SK-N-SH (cell line): ENCODE measurements around the gene KDM4C. TPM values are rescaled to one million over a fixed set of nuclear protein-coding genes. Genes with fewer than 3 reads are reported as not detected.

ENCODE experiments used
- CTCF ChIA-PET: fragments of 300-600, 350-600 bp; formaldehyde crosslinking; extraction: SDS; loops from one replicate; lab custom pipeline; 2021; lab: Yijun Ruan, JAX
- POLR2A ChIA-PET: fragments of 350-600 bp; sonication (Branson Sonifier 250); formaldehyde crosslinking; extraction: SDS; loops from one replicate; lab custom pipeline; 2020; ENCODE audit warnings: antibody characterized with exemption, inconsistent platforms; lab: Yijun Ruan, JAX
- DNase-seq: peaks from one replicate; pipeline ENCODE4 v3.0.0; 2012
- H2AFZ ChIP-seq: fragments of 200-600 bp; sonication (generic); 2 replicates; pipeline ENCODE4 v1.8.1; 2016; ENCODE audit warnings: antibody characterized with exemption, mild to moderate bottlenecking, low read depth
- H3F3A ChIP-seq: fragments of 200-600 bp; sonication (generic); replicated peaks from 2 replicates; pipeline ENCODE3; 2016; ENCODE audit warnings: antibody characterized with exemption, mild to moderate bottlenecking; ENCODE audit not compliant: insufficient read depth
- H3K27ac ChIP-seq, 2 experiments: fragments of 200-500 bp in 1 of 2; fragments of 200-600 bp in 1 of 2; sonication (Bioruptor generic) in 1 of 2; sonication (generic), shearing (Covaris generic) in 1 of 2; 2 replicates each; pipeline versions ENCODE4 v1.5.1 to v1.6.1; 2014 to 2016; ENCODE audit warnings: low read depth in 2 of 2, inconsistent platforms in 1 of 2, low read length in 1 of 2, mild to moderate bottlenecking in 1 of 2, mixed read lengths in 1 of 2
- H3K27me3 ChIP-seq: fragments of 200-600 bp; sonication (generic), shearing (Covaris generic); 2 replicates; pipeline ENCODE4 v1.6.1; 2016; ENCODE audit warnings: mixed run types; ENCODE audit not compliant: insufficient read depth
- H3K36me3 ChIP-seq, 2 experiments: fragments of 200-500 bp in 1 of 2; fragments of 200-600 bp in 1 of 2; sonication (Bioruptor generic) in 1 of 2; sonication (generic) in 1 of 2; replicated peaks in 1 of 2; 2 replicates each; pipeline versions ENCODE3 to v1.5.1; 2014 to 2016; ENCODE audit warnings: low read length in 1 of 2, mild to moderate bottlenecking in 1 of 2; ENCODE audit not compliant: insufficient read depth in 2 of 2, control insufficient read depth in 1 of 2
- H3K4me1 ChIP-seq, 2 experiments: fragments of 200-500 bp in 1 of 2; fragments of 200-600 bp in 1 of 2; sonication (Bioruptor generic) in 1 of 2; sonication (generic), shearing (Covaris generic) in 1 of 2; 2 replicates each; pipeline versions ENCODE4 v1.5.1 to v1.6.1; 2014 to 2016; ENCODE audit warnings: low read depth in 1 of 2, low read length in 1 of 2, mixed run types in 1 of 2; ENCODE audit not compliant: insufficient read depth in 2 of 2, control insufficient read depth in 1 of 2
- H3K4me2 ChIP-seq: fragments of 200-600 bp; sonication (generic), shearing (Covaris generic); 2 replicates; pipeline ENCODE4 v1.6.1; 2017; ENCODE audit warnings: mixed run types
- H3K4me3 ChIP-seq, 2 experiments: fragments of 200-500 bp in 1 of 2; fragments of 200-600 bp in 1 of 2; sonication (Bioruptor generic) in 1 of 2; sonication (generic), shearing (Covaris generic) in 1 of 2; 2 replicates each; pipeline versions ENCODE4 v1.5.1 to v1.8.1; 2014 to 2016; ENCODE audit warnings: low read depth in 2 of 2, inconsistent platforms in 1 of 2, low read length in 1 of 2, mild to moderate bottlenecking in 1 of 2, mixed read lengths in 1 of 2, moderate library complexity in 1 of 2
- H3K79me2 ChIP-seq: fragments of 200-600 bp; sonication (generic); 2 replicates; pipeline ENCODE4 v1.8.1; 2017; ENCODE audit warnings: mild to moderate bottlenecking; ENCODE audit not compliant: insufficient read depth
- H3K9ac ChIP-seq: fragments of 200-600 bp; sonication (generic); 2 replicates; pipeline ENCODE4 v1.6.1; 2017; ENCODE audit warnings: mixed run types
- H3K9me2 ChIP-seq: fragments of 200-600 bp; sonication (generic); 2 replicates; pipeline ENCODE4 v1.6.1; 2017; ENCODE audit warnings: mixed run types
- H3K9me3 ChIP-seq: fragments of 200-600 bp; sonication (generic); 2 replicates; pipeline ENCODE4 v1.6.1; 2017; ENCODE audit warnings: mixed run types, mild to moderate bottlenecking, moderate library complexity
- H4K20me1 ChIP-seq: fragments of 200-600 bp; sonication (generic); 2 replicates; pipeline ENCODE4 v1.6.1; 2017; ENCODE audit warnings: mild to moderate bottlenecking, mixed run types; ENCODE audit not compliant: insufficient read depth
- ELF1 ChIP-seq: IDR thresholded peaks from 2 replicates; pipeline ENCODE4 v1.4.0; 2012
- EP300 ChIP-seq, 2 experiments: IDR thresholded peaks; 2 replicates each; pipeline versions ENCODE4 v1.4.0 to v1.6.1; 2012; ENCODE audit warnings: borderline replicate concordance in 1 of 2, low read depth in 1 of 2, low read length in 1 of 2
- EZH2phosphoT487 ChIP-seq: fragments of 200-600 bp; sonication (generic); IDR thresholded peaks from 2 replicates; pipeline ENCODE4 v1.6.1; 2017; ENCODE audit warnings: low read depth, mixed run types, mild to moderate bottlenecking, antibody characterized with exemption, moderate library complexity, borderline replicate concordance
- FOXM1 ChIP-seq: IDR thresholded peaks from 2 replicates; pipeline ENCODE4 v1.4.0; 2012; ENCODE audit warnings: low read depth, mild to moderate bottlenecking
- JUND ChIP-seq: IDR thresholded peaks from 2 replicates; pipeline ENCODE4 v1.4.0; 2012
- MXI1 ChIP-seq: IDR thresholded peaks from 2 replicates; pipeline ENCODE4 v1.6.1; 2012; ENCODE audit warnings: mild to moderate bottlenecking, low read depth, low read length, improper control_type of control experiment
- NFIC ChIP-seq: IDR thresholded peaks from 2 replicates; pipeline ENCODE4 v1.4.0; 2012; ENCODE audit warnings: borderline replicate concordance
- NRF1 ChIP-seq: IDR thresholded peaks from 2 replicates; pipeline ENCODE4 v1.6.1; 2012; ENCODE audit warnings: low read depth, mild to moderate bottlenecking, low read length
- RAD21 ChIP-seq: IDR thresholded peaks from 2 replicates; pipeline ENCODE4 v1.6.1; 2012; ENCODE audit warnings: mild to moderate bottlenecking, low read length
- RFX5 ChIP-seq: IDR thresholded peaks from 2 replicates; pipeline ENCODE4 v1.6.1; 2012; ENCODE audit warnings: mild to moderate bottlenecking, improper control_type of control experiment, low read length
- TCF12 ChIP-seq: IDR thresholded peaks from 2 replicates; pipeline ENCODE4 v1.4.0; 2012
- ZBTB33 ChIP-seq: IDR thresholded peaks from 2 replicates; pipeline ENCODE4 v1.4.0; 2012; ENCODE audit warnings: low read depth, borderline replicate concordance
- WGBS: methylation state at CpG from one replicate; pipeline ENCODE4 v1.1.6; 2017; ENCODE audit warnings: low lambda C conversion rate; 5-methylcytosine and 5-hydroxymethylcytosine counted together
- polyA plus RNA-seq, 3 experiments: library from polyadenylated mRNA; depleted of rRNA; stranded (reverse); fragments of >200 nt; gene quantifications; 2 replicates each; pipeline ENCODE4 v1.2.3, GENCODE V29; 2012
- TF ChIP-seq, protein P1 (sequence below): IDR thresholded peaks from 2 replicates; pipeline ENCODE4 v1.6.1; 2012; ENCODE audit warnings: mild to moderate bottlenecking, low read depth, low read length, moderate library complexity
- TF ChIP-seq, protein P2 (sequence below): IDR thresholded peaks from 2 replicates; pipeline ENCODE4 v1.4.0; 2012; ENCODE audit warnings: low read depth, borderline replicate concordance
- TF ChIP-seq, protein P3 (sequence below): fragments of 200-600 bp; sonication (generic); IDR thresholded peaks from 2 replicates; pipeline ENCODE4 v1.6.1; 2017; ENCODE audit warnings: antibody characterized with exemption, mild to moderate bottlenecking, moderate library complexity

Gene KDM4C
- polyA plus RNA-seq, 1 of the 3 experiments (the other 2 are of a cell fraction) = 9.4 TPM

GRCh38 chr9:6926436-6926835 lies 168.7 kb downstream of the KDM4C start:
- Histone ChIP-seq H3K9me2 (no peaks in the 10 kb centered on the region), H3F3A (no peaks in the 10 kb centered on the region), H3K79me2 (no peaks in the 10 kb centered on the region), H3K4me3 (no peak overlapping the region), H3K27ac (no peak overlapping the region; a peak in 1 of 4 replicates), H3K9ac (no peak overlapping the region), H3K4me2 (no peak overlapping the region), H3K4me1 (peaks cover 0 to 30% of the 10 kb centered on the region in 2 experiments; a peak in 2 of 4 replicates)
- DNase-seq = no peak
- 86% methylated on average over 4 of the region's 4 CpGs for WGBS
- TF ChIP-seq, protein P1, sequence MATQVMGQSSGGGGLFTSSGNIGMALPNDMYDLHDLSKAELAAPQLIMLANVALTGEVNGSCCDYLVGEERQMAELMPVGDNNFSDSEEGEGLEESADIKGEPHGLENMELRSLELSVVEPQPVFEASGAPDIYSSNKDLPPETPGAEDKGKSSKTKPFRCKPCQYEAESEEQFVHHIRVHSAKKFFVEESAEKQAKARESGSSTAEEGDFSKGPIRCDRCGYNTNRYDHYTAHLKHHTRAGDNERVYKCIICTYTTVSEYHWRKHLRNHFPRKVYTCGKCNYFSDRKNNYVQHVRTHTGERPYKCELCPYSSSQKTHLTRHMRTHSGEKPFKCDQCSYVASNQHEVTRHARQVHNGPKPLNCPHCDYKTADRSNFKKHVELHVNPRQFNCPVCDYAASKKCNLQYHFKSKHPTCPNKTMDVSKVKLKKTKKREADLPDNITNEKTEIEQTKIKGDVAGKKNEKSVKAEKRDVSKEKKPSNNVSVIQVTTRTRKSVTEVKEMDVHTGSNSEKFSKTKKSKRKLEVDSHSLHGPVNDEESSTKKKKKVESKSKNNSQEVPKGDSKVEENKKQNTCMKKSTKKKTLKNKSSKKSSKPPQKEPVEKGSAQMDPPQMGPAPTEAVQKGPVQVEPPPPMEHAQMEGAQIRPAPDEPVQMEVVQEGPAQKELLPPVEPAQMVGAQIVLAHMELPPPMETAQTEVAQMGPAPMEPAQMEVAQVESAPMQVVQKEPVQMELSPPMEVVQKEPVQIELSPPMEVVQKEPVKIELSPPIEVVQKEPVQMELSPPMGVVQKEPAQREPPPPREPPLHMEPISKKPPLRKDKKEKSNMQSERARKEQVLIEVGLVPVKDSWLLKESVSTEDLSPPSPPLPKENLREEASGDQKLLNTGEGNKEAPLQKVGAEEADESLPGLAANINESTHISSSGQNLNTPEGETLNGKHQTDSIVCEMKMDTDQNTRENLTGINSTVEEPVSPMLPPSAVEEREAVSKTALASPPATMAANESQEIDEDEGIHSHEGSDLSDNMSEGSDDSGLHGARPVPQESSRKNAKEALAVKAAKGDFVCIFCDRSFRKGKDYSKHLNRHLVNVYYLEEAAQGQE = no peak
- no peak for TF ChIP-seq TCF12
- TF ChIP-seq MXI1 = no peak
- TF ChIP-seq EP300 (IDR thresholded peaks at IDR 0.05; ENCODE audit: borderline replicate concordance in 1 of 2, low read depth in 1 of 2, low read length in 1 of 2) = no peak
- TF ChIP-seq ZBTB33 = no peak
- no peak for TF ChIP-seq FOXM1
- TF ChIP-seq NFIC = no peak
- no peak for TF ChIP-seq NRF1
- TF ChIP-seq RFX5 = no peak
- TF ChIP-seq, protein P2, sequence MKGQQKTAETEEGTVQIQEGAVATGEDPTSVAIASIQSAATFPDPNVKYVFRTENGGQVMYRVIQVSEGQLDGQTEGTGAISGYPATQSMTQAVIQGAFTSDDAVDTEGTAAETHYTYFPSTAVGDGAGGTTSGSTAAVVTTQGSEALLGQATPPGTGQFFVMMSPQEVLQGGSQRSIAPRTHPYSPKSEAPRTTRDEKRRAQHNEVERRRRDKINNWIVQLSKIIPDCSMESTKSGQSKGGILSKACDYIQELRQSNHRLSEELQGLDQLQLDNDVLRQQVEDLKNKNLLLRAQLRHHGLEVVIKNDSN = no peak
- no peak for TF ChIP-seq ELF1
- no peak for TF ChIP-seq RAD21
- no peak for TF ChIP-seq EZH2phosphoT487
- TF ChIP-seq, protein P3, sequence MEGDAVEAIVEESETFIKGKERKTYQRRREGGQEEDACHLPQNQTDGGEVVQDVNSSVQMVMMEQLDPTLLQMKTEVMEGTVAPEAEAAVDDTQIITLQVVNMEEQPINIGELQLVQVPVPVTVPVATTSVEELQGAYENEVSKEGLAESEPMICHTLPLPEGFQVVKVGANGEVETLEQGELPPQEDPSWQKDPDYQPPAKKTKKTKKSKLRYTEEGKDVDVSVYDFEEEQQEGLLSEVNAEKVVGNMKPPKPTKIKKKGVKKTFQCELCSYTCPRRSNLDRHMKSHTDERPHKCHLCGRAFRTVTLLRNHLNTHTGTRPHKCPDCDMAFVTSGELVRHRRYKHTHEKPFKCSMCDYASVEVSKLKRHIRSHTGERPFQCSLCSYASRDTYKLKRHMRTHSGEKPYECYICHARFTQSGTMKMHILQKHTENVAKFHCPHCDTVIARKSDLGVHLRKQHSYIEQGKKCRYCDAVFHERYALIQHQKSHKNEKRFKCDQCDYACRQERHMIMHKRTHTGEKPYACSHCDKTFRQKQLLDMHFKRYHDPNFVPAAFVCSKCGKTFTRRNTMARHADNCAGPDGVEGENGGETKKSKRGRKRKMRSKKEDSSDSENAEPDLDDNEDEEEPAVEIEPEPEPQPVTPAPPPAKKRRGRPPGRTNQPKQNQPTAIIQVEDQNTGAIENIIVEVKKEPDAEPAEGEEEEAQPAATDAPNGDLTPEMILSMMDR = no peak
- TF ChIP-seq JUND = no peak
- TF ChIP-seq, all 33 proteins: peak for 0
- Histone ChIP-seq H3K36me3 (no peaks in the 10 kb centered on the region), H3K9me3 (no peaks in the 10 kb centered on the region), H2AFZ (no peak overlapping the region), H3K27me3 (no peaks in the 10 kb centered on the region), H4K20me1 (no peaks in the 10 kb centered on the region)
- POLR2A ChIA-PET = no interaction called here
- CTCF ChIA-PET = interaction anchor here (0.7 to 2.5 kb wide), 4 partner anchors 17 to 126 kb away, joined by 3 to 11 read pairs (median 4); no protein-coding TSS in a partner anchor
